22Rv1 (cell line): ENCODE results near the gene ZNF761.

ENCODE experiments used
- CTCF ChIP-seq: fragments of 450-650 bp; IDR thresholded peaks from 2 replicates; pipeline ENCODE4 v1.5.1; 2017; ENCODE audit warnings: mild to moderate bottlenecking
- ZFX ChIP-seq: fragments of 450-650 bp; IDR thresholded peaks from 2 replicates; pipeline ENCODE4 v1.6.1; 2017; ENCODE audit warnings: antibody characterized with exemption, borderline replicate concordance

GRCh38 chr19:53455828-53456227 lies 24.0 kb downstream of the ZNF761 start:
- TF ChIP-seq CTCF: no peak
- TF ChIP-seq ZFX: no peak
